Fibroblast of pulmonary artery (primary cell): Measurements from ENCODE around the gene CEND1.

Experiments used
- DNase-seq: peaks from one replicate; pipeline ENCODE4 v3.0.0-alpha.2; 2010; ENCODE audit warnings: low read depth
- H3K4me3 ChIP-seq: replicated peaks from 2 replicates; pipeline ENCODE4 v1.5.1; 2011; ENCODE audit warnings: low read depth, mild to moderate bottlenecking, control low read depth, low read length, moderate library complexity
- CTCF ChIP-seq: IDR thresholded peaks from 2 replicates; pipeline ENCODE4 v1.5.1; 2011; ENCODE audit warnings: mild to moderate bottlenecking, control low read depth, low read length, inconsistent platforms; ENCODE audit errors: missing control alignments

The CEND1 gene

GRCh38 chr11:826836-827145 lies 36.9 kb upstream of the CEND1 start:
- no peak for TF ChIP-seq CTCF
- H3K4me3 ChIP-seq: no peak overlapping the region
- DNase-seq: no peak

- TF ChIP-seq CTCF: no peak
- DNase-seq: no peak
- no peak overlapping the region for H3K4me3 ChIP-seq
Observed at GRCh38 chr11:826227-826621, 36.3 kb upstream of the CEND1 start.

- no peak overlapping the region for H3K4me3 ChIP-seq
- DNase-seq: no peak
- no peak for TF ChIP-seq CTCF
Observed at GRCh38 chr11:825366-826226, 35.7 kb upstream of the CEND1 start.

- TF ChIP-seq CTCF: no peak
- no peak for DNase-seq
- no peak overlapping the region for H3K4me3 ChIP-seq
Observed at GRCh38 chr11:824942-825341, 35.1 kb upstream of the CEND1 start.

GRCh38 chr11:824292-824880 lies 34.5 kb upstream of the CEND1 start:
- no peak for TF ChIP-seq CTCF
- no peak for DNase-seq
- no peak overlapping the region for H3K4me3 ChIP-seq

- no peak for TF ChIP-seq CTCF
- H3K4me3 ChIP-seq: no peak overlapping the region
- DNase-seq: no peak
Observed at GRCh38 chr11:823441-824291, 33.8 kb upstream of the CEND1 start.
